HG03108 (cell line): ENCODE measurements around the gene BROX.
A peak's percentile ranks its signal among the peaks of the same experiment; 100 is the strongest.
"Not testable (repeated sequence)": the region's sequence is repeated elsewhere in the genome, so short reads cannot be mapped to it uniquely, and the experiment has no call there.

Experiments used
- ATAC-seq: cut with Tn5 transposase; IDR thresholded peaks from one replicate; pipeline ENCODE4 v1.9.1; 2021; ENCODE audit warnings: moderate library complexity; ENCODE audit not compliant: unreplicated experiment

The BROX gene

GRCh38 chr1:222712253-222713090 lies at the start of gene BROX, which contains the start of gene AIDA:
Gene BROX (plus strand): TSS chr1:222712564. CDS start chr1:222715700, 3,136 bp downstream.
Gene AIDA (minus strand): TSS chr1:222712491. CDS start chr1:222712317, 174 bp downstream.
- ATAC-seq: peak; percentile 68

GRCh38 chr1:222663431-222663934 lies 48.9 kb upstream of the BROX start:
- ATAC-seq: no peak

- ATAC-seq: no peak
Measured at GRCh38 chr1:222665964-222666363, 46.4 kb upstream of the BROX start.

- not testable (repeated sequence) for ATAC-seq
Measured at GRCh38 chr1:222668184-222668583, 44.2 kb upstream of the BROX start.

GRCh38 chr1:222669107-222669506 lies 43.3 kb upstream of the BROX start:
- not testable (repeated sequence) for ATAC-seq

GRCh38 chr1:222670110-222670509 lies 42.3 kb upstream of the BROX start:
- ATAC-seq: no peak

- ATAC-seq: no peak
Measured at GRCh38 chr1:222680080-222680479, 32.3 kb upstream of the BROX start.

GRCh38 chr1:222691016-222691415 lies 21.3 kb upstream of the BROX start:
- no peak for ATAC-seq

GRCh38 chr1:222694927-222695326 lies 17.4 kb upstream of the BROX start:
- ATAC-seq: no peak

- no peak for ATAC-seq
Measured at GRCh38 chr1:222696741-222697140, 15.6 kb upstream of the BROX start.

- ATAC-seq: no peak
Measured at GRCh38 chr1:222697203-222697602, 15.2 kb upstream of the BROX start.

- no peak for ATAC-seq
Measured at GRCh38 chr1:222697826-222698225, 14.5 kb upstream of the BROX start.

GRCh38 chr1:222702210-222702609 lies 10.2 kb upstream of the BROX start:
- ATAC-seq: no peak

GRCh38 chr1:222704260-222704659 lies 8.1 kb upstream of the BROX start:
- no peak for ATAC-seq

- no peak for ATAC-seq
Measured at GRCh38 chr1:222706815-222707214, 5.5 kb upstream of the BROX start.

GRCh38 chr1:222709700-222710153 lies 2.6 kb upstream of the BROX start:
- no peak for ATAC-seq

GRCh38 chr1:222711319-222712252 lies 778 bp upstream of the BROX start:
- ATAC-seq: peak; percentile 15

- ATAC-seq: peak; percentile 72
Measured at GRCh38 chr1:222713091-222713961, 962 bp downstream of the BROX start.

- no peak for ATAC-seq
Measured at GRCh38 chr1:222716393-222716792, 4.0 kb downstream of the BROX start.

GRCh38 chr1:222728746-222729145 lies 16.4 kb downstream of the BROX start:
- no peak for ATAC-seq
